ENCODE measurements around the gene KLHL2.

DNA sequence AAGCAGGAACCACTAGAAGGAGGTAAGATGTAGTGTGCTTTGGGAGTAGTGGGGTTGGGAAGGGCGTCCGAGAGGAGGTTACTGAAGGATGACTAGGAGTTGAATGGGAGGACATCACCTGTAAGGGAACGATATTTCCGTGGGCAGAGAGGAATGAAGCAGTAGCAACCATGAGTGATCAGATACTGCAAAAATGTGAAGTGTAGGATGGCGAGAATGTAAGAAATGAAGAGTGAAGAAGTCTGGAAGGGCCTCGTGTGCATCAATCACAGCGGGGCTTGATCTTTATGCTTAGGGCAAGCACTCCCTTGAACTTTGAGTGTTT, 120.7 kb downstream of the KLHL2 start:
- TF ChIP-seq, protein P1, sequence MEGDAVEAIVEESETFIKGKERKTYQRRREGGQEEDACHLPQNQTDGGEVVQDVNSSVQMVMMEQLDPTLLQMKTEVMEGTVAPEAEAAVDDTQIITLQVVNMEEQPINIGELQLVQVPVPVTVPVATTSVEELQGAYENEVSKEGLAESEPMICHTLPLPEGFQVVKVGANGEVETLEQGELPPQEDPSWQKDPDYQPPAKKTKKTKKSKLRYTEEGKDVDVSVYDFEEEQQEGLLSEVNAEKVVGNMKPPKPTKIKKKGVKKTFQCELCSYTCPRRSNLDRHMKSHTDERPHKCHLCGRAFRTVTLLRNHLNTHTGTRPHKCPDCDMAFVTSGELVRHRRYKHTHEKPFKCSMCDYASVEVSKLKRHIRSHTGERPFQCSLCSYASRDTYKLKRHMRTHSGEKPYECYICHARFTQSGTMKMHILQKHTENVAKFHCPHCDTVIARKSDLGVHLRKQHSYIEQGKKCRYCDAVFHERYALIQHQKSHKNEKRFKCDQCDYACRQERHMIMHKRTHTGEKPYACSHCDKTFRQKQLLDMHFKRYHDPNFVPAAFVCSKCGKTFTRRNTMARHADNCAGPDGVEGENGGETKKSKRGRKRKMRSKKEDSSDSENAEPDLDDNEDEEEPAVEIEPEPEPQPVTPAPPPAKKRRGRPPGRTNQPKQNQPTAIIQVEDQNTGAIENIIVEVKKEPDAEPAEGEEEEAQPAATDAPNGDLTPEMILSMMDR (IDR thresholded peaks at IDR 0.05; ENCODE audit: insufficient read depth, low read length), result no peak
- TF ChIP-seq, protein P2, sequence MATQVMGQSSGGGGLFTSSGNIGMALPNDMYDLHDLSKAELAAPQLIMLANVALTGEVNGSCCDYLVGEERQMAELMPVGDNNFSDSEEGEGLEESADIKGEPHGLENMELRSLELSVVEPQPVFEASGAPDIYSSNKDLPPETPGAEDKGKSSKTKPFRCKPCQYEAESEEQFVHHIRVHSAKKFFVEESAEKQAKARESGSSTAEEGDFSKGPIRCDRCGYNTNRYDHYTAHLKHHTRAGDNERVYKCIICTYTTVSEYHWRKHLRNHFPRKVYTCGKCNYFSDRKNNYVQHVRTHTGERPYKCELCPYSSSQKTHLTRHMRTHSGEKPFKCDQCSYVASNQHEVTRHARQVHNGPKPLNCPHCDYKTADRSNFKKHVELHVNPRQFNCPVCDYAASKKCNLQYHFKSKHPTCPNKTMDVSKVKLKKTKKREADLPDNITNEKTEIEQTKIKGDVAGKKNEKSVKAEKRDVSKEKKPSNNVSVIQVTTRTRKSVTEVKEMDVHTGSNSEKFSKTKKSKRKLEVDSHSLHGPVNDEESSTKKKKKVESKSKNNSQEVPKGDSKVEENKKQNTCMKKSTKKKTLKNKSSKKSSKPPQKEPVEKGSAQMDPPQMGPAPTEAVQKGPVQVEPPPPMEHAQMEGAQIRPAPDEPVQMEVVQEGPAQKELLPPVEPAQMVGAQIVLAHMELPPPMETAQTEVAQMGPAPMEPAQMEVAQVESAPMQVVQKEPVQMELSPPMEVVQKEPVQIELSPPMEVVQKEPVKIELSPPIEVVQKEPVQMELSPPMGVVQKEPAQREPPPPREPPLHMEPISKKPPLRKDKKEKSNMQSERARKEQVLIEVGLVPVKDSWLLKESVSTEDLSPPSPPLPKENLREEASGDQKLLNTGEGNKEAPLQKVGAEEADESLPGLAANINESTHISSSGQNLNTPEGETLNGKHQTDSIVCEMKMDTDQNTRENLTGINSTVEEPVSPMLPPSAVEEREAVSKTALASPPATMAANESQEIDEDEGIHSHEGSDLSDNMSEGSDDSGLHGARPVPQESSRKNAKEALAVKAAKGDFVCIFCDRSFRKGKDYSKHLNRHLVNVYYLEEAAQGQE (IDR thresholded peaks at IDR 0.05; ENCODE audit: insufficient replicate concordance, low read depth), result no peak
- TF ChIP-seq POLR2AphosphoS5 (IDR thresholded peaks at IDR 0.05; ENCODE audit: low read depth), result no peak

Measured in HL-60 (cell line).